BJ (cell line): ENCODE measurements around the gene FAM219A. TPM values are rescaled to one million over a fixed set of nuclear protein-coding genes. Genes with fewer than 3 reads are reported as not detected.
A peak's percentile ranks its signal among the peaks of the same experiment; 100 is the strongest.

Experiments
- CTCF ChIA-PET: fragments of 350-600 bp; formaldehyde crosslinking; extraction: SDS; loops from one replicate; lab custom pipeline; 2021; ENCODE audit warnings: antibody characterized with exemption, inconsistent platforms; lab: Yijun Ruan, JAX
- POLR2A ChIA-PET: fragments of 300-600 bp; sonication (Branson Sonifier 250); formaldehyde crosslinking; extraction: SDS; loops from one replicate; lab custom pipeline; 2021; ENCODE audit warnings: antibody characterized with exemption; lab: Charles Lee
- DNase-seq: peaks from one replicate; pipeline ENCODE4 v3.0.0-alpha.2; 2011; ENCODE audit warnings: low read depth
- H3K27me3 ChIP-seq: 2 replicates; pipeline ENCODE4 v1.6.0; 2011; ENCODE audit warnings: low read length; ENCODE audit not compliant: control insufficient read depth, insufficient read depth
- H3K36me3 ChIP-seq: 2 replicates; pipeline ENCODE4 v1.5.1; 2011; ENCODE audit warnings: low read length; ENCODE audit not compliant: control insufficient read depth, insufficient read depth
- H3K4me3 ChIP-seq: 2 replicates; pipeline ENCODE4 v1.5.1; 2011; ENCODE audit warnings: low read depth, mild to moderate bottlenecking, control low read depth, low read length
- polyA plus RNA-seq: library from polyadenylated mRNA; depleted of rRNA; stranded (reverse); fragments of >200 nt; gene quantifications from 2 replicates; pipeline ENCODE4 v1.2.3, GENCODE V29; 2011
- TF ChIP-seq, protein P1 (sequence below): IDR thresholded peaks from 2 replicates; pipeline ENCODE4 v1.5.1; 2011; ENCODE audit warnings: low read depth, mild to moderate bottlenecking, control low read depth, inconsistent platforms, low read length, moderate library complexity; ENCODE audit not compliant: insufficient read depth

The FAM219A gene
- polyA plus RNA-seq, 1 experiment, result 17.8 TPM

DNA sequence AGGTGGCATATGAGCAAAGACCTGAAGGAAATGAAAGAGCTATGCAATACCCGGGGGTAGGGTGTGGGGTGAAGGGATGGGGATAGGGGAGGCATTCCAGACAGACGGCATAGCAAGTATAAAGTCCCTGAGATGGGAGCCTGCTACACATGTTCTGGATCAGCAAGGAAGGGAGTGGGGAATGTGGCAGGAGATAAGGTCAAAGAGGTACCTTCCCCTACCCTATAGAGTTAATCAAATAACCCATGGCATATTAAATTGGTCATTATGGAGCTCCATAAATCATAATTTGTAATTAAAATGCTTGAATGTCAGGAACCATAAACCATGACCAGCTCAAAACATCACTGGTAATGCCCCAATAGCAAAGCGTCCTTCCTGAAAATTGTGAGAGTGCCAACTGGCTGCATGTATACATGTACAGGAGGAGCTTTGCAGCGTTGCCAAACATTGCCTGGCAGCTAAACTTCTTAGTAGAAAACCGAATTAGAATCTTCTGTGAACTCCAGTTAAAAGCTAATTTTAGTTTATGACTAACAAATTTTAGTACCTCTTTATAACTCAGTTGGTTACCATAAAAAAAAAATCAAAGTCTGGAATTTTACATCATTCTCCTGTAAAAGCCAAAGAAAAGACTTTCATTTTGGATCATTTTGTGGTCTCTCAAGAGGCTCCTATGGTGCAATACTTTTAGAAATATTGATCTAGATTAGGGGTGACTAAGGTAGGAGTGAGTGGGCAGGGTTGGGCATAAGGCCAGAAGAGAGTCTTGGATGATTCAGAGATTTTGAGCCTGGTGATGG is 4.9 kb upstream of the FAM219A start:
- no peaks in the 10 kb centered on the region for H3K36me3 ChIP-seq
- H3K4me3 ChIP-seq, result no peak overlapping the region
- ChIA-PET CTCF (interaction anchor here (2.3 to 2.7 kb wide), 2 partner anchors 38 to 60 kb away, joined by 8 read pairs; no protein-coding TSS in a partner anchor), POLR2A (interaction anchor here (0.6 to 1.5 kb wide), 3 partner anchors 16 to 725 kb away, joined by 3 to 6 read pairs (median 6); no protein-coding TSS in a partner anchor)
- peak; percentile 55 for DNase-seq
- peaks cover 6% of the 10 kb centered on the region for H3K27me3 ChIP-seq
- TF ChIP-seq, protein P1, sequence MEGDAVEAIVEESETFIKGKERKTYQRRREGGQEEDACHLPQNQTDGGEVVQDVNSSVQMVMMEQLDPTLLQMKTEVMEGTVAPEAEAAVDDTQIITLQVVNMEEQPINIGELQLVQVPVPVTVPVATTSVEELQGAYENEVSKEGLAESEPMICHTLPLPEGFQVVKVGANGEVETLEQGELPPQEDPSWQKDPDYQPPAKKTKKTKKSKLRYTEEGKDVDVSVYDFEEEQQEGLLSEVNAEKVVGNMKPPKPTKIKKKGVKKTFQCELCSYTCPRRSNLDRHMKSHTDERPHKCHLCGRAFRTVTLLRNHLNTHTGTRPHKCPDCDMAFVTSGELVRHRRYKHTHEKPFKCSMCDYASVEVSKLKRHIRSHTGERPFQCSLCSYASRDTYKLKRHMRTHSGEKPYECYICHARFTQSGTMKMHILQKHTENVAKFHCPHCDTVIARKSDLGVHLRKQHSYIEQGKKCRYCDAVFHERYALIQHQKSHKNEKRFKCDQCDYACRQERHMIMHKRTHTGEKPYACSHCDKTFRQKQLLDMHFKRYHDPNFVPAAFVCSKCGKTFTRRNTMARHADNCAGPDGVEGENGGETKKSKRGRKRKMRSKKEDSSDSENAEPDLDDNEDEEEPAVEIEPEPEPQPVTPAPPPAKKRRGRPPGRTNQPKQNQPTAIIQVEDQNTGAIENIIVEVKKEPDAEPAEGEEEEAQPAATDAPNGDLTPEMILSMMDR, result no peak

DNA sequence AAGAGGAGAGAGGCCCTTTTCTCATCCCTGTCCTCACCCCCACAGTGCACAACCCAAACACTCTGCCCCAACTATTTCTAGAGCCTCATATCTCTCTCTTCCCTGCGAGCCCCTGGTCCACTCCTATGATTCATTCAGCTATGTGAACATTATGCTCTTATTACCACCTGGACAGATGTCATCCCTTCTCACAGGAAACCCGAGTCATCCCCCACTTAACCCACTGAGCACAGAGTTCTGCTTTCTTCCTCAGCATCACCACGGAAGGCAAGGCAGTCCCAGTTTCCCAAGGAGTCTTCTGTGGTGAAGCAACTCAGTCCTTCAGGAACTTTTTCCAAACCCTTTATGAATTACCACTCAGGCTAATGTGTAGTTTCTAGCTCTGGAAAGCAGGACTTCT is 1.6 kb upstream of the FAM219A start:
- no peak for DNase-seq
- H3K36me3 ChIP-seq, result no peaks in the 10 kb centered on the region
- TF ChIP-seq, protein P1, result no peak
- ChIA-PET CTCF (interaction anchor here (0.6 to 1.2 kb wide), 3 partner anchors 12 to 56 kb away, joined by 3 read pairs; no protein-coding TSS in a partner anchor), POLR2A (no interaction called here)
- peaks cover 5% of the 10 kb centered on the region for H3K27me3 ChIP-seq
- H3K4me3 ChIP-seq, result no peak overlapping the region

DNA sequence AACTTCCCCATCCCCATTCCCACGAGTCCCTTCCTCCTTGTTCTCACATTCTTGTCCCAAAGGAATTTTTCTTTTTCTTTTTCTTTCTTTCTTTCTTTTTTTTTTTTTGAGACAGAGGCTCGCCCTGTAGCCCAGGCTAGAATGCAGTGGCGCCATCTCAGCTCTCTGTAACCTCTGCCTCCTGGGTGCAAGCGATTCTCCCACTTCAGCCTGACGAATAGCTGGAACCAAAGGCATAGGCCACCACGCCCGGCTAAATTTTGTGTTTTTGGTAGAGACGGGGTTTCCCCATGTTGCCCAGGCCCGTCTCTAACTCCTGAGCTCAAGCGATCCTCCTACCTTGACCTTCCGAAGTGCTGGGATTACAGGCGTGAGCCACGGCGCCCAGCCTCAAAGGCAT is 986 bp upstream of the FAM219A start:
- ChIA-PET CTCF (interaction anchor here (0.7 to 2.1 kb wide), 2 partner anchors 56 kb away, joined by 3 to 4 read pairs; no protein-coding TSS in a partner anchor), POLR2A (no interaction called here)
- TF ChIP-seq, protein P1, result no peak
- Histone ChIP-seq H3K4me3 (no peak overlapping the region), H3K27me3 (peaks cover 5% of the 10 kb centered on the region), H3K36me3 (no peaks in the 10 kb centered on the region)
- no peak for DNase-seq

DNA sequence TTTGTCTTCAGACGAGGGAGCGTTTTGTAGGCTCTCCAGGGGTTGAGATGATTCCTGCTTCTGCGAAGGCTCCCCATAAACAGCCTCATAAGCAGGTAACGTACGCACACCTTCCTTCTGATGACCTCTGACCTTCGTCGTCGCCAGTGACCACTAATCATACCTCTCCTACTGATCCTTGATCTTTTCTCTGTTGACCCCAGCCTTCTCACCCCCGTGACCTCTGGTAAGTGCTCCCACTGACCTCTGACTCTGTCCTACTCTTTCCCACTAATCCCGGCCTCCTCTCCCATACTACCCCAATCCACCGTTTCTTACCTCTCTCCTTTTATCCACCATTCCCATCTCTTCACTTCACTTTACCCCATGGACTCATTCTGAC is 580 bp upstream of the FAM219A start:
- TF ChIP-seq, protein P1, result no peak
- Histone ChIP-seq H3K27me3 (peaks cover 5% of the 10 kb centered on the region), H3K36me3 (no peaks in the 10 kb centered on the region), H3K4me3 (peak overlapping the region; percentile 26)
- POLR2A ChIA-PET, result no interaction called here
- no peak for DNase-seq
- CTCF ChIA-PET, result interaction anchor here (2.1 to 4.2 kb wide), 2 partner anchors 19 to 55 kb away, joined by 4 to 14 read pairs; no protein-coding TSS in a partner anchor

DNA sequence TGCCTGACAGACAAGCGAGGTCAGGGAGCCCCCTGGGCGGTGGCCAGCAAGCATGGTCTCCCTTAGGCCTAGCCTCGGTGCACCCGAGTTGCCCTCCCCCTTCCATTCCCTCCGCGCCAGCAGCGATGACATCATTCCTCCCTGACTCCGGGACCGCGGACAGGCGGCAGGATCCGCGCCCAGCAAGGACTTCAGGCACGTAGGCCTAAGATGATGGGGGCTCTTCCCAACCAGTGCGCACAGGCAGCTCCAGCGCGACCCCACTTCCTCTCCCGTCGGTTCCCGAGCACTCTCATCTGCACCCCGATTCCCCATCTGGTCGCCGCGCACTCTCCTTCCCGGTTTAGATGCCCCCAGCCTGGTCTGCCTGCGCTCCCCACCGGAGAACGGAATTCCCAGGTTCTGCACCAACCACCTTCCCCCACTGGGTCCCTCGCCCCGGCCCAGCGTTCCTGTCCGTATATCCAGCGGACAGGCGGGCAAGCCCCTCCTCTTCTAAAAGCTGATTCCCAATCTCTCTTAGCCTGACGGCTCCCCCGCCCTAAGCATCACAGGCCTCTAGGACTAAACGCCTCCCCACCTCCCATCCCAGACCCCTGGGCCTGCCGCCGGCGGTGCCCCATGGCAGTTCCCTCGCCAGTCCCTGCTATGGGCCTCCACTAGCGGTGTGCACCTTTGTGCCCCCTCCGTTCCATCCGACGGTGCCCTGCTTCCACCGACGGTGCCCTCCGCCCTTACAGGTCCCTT is 931 bp downstream of the FAM219A start:
- no peaks in the 10 kb centered on the region; the same call in 1 of the 2 replicates for H3K36me3 ChIP-seq
- POLR2A ChIA-PET, result no interaction called here
- H3K4me3 ChIP-seq, result peak overlapping the region; percentile 88
- CTCF ChIA-PET, result interaction anchor here (1.2 to 4.2 kb wide), 3 partner anchors 18 to 134 kb away, joined by 3 to 14 read pairs (median 4); no protein-coding TSS in a partner anchor
- TF ChIP-seq, protein P1, result no peak
- H3K27me3 ChIP-seq, result peaks cover 5% of the 10 kb centered on the region
- DNase-seq, result peak; percentile 28
